ENCODE results near the gene KREMEN1.
A peak's percentile ranks its signal among the peaks of the same experiment; 100 is the strongest.

The KREMEN1 gene

DNA sequence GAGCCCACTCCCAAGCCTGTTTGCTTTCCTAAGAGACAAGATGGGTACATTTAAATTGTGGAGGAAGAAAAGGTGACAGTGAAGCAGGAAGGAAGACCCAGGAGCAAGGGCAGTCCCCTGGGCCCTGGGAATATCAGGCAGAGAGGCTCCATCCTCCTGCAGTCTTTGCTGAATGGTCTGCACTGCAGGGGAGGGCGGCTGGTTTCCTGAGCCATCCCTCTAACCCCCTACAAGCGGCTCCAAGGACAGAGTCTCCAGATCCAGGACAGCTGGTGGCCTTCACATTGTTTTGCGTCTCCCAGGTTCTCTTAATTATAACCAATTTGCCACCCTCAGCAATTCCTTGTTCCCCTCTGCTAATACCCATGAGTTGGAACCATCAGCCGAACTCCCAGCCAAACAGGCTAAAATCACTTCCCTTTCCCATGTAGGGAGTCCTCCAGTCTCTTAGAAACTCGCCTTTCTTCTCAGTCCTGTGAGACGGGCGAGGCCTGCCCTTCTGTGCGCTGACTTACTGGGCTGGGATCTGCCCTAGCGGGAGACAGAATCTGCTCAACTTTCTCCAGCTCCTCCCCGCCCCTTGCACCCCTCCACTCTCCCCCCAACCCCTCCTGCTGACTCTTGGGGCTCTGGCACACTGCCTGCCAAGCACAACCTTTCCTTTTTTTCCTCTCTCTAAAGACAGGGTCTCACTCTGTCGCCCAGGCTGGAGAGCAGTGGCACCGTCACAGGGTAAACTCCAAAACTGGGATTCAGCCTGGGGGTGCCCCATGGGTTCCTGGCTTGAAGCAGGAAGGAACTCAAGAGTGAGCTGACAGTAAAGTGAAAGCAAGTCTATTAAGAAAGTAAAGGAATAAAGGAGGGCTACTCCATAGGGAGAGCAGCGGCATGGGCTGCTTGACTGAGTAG is 79.5 kb downstream of the KREMEN1 start:
- no peak for DNase-seq (ENCODE audit: low read depth)

DNA sequence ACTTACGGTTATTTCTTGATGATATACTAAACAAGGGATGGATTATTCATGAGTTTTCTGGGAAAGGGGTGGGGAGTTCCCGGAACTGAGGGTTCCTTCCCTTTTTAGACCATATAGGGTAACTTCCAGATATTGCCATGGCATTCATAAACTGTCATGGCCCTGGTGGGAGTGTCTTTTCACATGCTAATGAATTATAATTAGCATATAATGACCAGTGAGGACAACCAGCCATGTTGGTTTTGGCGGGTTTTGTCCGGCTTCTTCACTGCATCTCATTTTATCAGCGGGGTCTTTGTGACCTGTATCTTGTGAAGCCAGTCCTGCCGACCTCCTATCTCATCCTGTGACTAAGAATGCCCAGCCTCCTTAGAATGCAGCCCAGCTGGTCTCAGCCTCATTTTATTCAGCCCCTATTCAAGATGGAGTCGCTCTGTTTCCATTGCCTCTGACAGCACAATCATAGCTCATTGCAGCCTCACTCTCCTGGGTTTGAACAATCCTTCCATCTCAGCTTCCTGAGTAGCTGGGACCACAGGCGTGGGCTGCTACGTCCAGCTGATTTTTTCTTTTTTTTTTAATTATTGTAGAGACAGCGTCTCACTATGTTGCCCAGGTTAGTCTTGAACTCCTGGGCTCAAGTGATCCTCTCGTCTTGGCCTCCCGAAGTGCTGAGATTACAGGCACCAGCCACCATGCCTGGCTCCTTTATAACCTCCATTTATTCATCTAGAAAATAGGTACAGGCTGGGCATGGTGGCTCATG is 80.3 kb downstream of the KREMEN1 start:
- DNase-seq (ENCODE audit: low read depth), result no peak

DNA sequence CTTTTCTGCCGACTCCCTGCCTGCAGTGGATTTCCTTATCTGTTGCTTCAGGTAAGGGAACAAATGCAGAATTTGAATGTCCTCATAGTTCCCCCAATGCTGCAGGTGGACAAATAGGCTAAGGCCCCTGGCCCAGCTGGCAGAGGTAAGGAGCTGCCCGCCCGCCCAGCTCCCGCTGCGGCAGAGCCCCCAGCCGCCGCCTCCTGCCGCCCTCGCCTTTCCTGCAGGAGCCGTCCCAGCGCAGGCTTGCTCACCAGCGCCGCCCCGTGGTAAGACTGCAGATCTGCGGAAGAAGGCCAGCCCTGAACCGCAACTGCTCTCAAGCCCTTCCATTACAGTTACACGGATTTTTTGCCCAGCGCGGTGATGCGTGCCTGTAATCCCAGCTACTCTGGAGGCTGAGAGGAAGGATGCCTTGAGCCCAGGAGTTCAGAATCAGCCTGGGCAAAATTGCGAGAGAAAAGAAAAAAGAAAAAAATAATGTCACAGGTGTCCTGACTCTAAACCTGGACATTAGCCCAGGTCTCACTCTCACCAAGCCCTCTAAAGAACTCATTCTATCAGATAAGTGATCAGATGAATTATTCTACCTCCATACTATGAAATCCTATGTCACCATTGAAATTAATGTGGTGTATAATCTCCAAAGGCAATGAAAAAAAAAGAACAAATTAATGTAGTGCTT is 81.7 kb downstream of the KREMEN1 start:
- DNase-seq (ENCODE audit: low read depth), result peak; percentile 14

DNA sequence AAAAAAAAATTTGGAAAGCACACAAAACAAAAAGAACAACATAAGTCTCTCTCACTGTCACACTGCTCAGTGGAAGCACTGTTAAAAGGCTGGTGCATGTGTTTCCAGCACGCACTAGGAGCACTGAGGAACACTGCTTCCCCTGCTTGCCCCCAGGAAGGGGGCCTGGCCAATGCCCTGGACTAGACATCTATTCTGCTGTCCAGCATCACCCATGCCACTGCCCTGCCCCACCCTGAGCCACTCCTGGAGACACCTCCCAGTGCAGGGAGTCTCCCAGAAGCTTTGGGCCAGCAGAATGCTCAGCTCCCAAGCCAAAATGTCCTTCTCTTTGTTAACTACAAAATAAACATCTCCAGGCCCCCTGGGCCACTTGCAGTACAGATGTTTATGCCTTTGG is 83.1 kb downstream of the KREMEN1 start:
- no peak for DNase-seq (ENCODE audit: low read depth)

DNA sequence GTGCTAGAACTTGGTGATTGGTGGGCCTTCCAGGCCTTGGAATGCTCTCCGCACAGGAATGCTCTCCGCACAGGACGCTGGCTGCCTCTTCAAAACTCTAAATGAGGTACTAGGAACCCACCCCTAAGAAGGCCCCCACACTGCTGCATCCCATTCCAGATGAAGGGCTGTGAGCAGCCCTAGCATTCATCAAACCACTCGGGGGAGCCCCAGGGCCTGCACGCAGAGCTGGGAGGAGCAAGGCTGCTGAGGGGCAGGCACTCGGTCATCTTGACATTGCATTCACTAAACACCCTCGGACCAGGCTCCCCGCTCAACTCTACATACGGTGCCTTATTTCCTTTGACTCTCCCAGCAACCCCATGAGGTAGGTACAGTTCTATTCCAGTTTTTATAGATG is 83.7 kb downstream of the KREMEN1 start:
- DNase-seq (ENCODE audit: low read depth), result no peak

DNA sequence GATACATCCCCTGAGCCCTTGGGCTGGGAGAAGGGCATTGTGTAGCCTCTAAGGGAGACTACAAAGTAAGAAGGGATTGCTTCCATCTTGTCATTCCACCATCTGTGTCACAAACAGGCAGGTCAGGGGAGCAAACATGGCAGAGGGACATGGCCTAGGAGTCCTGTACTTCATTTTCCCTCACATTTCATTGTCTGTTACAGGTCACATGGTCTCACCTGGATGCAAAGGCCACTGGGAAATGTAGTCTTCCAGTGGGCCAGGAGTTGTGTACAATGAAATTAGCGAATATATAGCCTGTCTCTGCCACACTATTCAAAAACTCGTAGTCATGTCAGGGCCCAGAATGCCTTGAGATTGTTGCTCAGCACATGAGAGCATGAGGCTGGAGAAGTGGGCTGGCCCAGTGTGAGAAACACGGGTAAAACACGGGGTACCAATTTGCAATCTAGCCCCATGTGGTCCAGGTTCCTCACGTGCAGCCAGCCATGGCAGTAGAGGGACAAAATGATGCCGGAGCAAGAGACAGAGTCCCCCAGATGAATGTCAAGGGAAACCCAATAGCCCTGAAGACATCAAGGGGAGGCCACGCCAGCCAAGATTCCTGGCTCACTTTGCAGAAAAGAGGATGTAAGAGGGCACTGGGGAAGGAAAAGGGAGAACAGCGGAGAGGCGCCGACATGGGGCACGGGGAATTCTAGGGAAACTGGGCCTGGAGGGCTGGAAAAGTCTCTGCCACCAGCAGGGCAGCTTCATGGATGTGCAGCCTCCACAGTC is 85.1 kb downstream of the KREMEN1 start:
- DNase-seq (ENCODE audit: low read depth), result no peak

DNA sequence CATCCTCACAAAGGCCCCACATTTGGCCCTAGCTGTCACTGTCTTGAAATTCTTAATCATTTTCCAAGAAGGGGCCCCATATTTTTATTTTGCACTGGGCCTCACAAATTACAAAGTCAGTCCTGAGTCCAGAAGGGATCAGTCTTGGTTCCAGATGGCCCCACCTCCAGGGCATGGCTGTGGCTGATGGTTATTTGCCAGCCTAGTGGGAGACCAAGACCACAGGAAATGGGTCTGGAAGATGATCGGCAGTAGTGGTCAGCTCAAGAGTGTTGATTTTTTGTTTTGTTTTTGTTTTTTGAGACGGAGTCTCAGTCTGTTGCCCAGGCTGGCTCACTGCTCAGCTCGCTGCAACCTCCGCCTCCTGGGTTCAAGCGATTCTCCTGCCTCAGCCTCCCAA is 85.7 kb downstream of the KREMEN1 start:
- no peak for DNase-seq (ENCODE audit: low read depth)

DNA sequence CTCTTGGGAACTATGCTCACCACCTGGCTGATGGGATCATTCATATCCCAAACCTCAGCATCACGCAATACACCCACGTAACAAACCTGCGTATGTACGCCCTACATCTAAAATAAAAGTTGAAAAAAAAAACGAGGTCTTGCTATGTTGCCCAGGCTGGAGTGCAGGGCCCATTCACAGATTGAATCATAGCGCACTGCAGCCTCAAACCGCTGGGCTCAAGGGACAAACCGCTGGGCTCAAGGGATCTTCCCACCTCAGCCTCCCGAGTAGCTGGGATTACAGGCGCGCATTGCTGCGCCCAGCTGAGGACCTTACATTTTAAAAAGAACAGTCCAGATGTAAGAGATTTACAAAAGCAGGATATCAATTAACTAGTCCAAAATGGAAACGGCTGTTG is 91.0 kb downstream of the KREMEN1 start:
- DNase-seq (ENCODE audit: low read depth), result no peak

DNA sequence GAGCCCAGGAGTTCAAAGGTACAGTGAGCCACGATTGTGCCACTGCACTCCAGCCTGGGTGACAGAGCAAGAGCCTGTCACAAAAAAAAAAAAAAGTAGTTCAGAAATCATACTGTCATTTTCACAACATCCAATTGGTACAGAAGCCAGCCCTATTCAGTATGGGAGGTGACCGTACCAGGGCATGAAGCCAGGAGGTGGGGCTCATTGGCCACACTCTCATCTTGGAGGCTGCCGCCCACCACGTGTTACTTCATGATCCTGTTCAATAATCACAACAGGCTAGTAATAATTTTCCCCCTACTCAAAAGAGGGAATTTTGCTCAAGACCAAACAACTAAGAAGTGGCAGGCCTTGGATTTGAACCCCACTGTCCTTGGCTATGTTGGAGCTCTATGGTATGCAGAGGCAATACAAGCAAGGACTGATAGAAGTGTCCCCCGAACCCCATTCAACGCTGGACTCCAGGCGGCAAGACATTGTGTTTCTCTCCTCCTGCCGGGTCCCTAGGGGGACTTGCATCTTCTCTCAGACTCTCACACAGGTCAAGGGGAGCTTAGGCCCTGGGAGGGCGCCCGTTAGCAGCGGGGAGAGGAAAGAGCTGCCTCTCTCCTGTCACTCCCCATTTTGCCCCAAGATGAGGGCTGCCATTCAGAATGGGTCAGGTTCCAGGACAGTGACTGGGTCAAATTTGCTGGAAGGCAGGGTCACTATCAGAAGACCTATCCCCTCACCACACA is 92.7 kb downstream of the KREMEN1 start:
- DNase-seq (ENCODE audit: low read depth), result no peak

DNA sequence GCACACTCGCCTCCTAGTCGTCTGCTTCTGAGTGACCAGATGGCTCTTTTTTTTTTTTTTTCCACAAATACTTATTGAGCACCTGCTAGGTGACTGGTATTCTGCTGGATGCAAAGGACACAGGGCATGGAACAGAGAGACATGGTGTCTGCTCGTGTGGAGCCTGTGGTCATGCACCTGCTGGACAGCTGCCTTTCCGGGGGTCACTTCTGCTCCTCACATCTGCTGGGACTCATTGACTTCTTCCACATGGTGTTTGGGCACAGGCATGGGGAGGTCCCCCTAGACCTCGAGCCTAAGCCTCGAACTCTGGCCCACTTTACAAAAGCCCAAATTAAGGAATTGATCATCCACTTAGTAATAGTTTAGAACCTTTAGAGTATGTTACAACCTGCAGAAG is 93.3 kb downstream of the KREMEN1 start:
- DNase-seq (ENCODE audit: low read depth), result no peak

DNA sequence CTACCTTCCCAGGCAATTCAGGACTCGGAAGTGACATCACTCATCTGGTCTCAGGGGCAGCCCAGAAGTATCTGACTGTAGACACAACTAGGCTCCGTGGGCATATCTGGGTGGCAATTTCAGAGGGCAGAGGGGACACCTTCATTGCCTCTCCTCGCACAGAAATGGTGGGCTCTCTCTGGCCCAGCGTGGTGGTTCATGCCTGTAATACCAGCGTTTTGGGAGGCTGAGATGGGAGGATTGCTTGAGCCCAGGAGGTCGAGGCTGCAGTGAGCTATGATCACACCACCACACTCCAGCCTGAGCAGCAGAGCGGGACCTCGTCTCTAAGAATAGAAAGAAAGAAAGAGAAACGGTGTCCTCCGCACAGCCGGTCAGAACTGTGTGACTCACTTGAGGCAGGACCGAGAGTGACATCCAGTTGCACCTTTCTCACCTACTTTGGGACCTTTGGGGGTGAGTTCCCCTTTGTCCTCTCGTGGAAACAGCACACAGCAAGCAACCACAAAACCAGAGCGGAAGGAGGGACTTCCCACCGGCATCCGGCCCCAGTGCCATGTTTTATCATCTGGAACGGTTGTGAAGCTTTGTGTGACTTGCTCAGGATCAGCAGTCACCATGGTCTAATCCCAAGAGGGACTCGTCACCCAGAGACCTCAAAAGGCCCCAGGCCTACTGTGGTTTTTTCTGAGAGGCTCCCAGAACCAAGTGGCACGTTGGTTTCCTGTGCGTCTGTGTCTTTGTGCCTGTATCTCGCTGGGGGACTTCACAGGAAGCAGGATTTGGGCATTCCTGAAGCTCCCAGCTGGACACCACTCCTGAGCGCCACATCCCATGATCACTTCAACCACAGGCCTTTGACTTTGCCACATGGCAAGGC is 94.4 kb downstream of the KREMEN1 start:
- no peak for DNase-seq (ENCODE audit: low read depth)

DNA sequence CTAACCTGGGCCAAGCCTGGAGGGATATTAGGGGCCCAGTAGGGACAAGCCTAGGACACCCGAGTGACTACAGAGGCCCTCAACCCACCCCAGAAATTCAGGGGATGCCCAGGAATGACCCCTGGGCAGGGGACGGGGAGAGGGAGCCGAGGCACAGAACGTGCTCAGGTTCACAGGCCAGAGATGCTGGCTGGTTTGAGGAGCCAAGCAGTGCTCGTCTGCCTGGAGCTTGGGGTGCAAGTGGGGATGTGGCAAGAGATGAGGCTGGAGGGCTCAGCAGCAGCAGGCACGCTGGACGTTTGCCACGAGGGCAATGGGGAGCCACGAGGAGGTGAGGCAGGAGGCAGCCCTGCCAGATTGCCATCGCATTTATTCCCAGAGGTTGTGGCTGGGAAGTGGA is 98.9 kb downstream of the KREMEN1 start:
- no peak for DNase-seq (ENCODE audit: low read depth)

DNA sequence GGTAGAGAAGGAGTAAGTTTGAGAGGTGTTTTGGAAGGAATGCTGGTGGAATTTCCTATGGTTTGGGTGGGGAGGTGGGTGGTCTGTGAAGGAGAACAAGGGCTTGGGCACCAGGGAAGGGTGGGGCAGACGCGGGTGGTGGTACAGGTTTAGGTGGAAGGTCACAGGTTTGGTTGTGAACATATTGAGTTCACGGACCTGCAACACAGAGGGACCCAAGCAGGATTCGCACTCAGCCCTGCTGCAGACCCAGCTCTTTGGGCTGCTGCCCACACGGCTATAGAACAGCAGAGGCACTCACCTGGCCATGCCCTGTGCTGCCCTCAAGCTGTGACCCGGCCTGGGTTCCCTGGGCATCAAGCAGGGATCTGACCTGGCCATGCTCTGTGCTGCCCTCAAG is 99.4 kb downstream of the KREMEN1 start:
- no peak for DNase-seq (ENCODE audit: low read depth)

DNA sequence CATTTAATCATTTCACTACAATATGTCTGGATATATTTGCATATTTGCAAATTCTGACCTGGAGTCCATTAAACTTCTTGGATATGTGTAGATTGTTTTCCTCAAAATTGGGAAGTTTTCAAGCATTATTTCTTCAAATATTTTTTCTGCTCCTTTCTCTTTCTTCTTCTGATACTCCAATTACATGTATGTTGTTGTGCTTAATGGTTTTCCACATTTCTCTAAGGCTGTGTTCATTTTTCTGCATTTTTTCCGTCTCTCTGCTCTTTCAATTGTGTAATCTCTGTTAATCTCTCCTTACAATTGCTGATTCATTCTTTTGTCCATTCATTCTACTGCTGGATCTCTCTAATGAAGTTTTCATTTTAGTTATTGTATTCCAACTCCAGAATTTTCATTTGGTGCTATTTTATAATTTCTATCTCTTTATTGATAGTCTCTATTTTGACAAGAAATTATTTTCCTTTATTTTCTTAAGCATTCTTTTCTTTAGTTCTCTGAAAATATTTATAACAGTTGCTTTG is 102.5 kb downstream of the KREMEN1 start:
- no peak for DNase-seq (ENCODE audit: low read depth)

DNA sequence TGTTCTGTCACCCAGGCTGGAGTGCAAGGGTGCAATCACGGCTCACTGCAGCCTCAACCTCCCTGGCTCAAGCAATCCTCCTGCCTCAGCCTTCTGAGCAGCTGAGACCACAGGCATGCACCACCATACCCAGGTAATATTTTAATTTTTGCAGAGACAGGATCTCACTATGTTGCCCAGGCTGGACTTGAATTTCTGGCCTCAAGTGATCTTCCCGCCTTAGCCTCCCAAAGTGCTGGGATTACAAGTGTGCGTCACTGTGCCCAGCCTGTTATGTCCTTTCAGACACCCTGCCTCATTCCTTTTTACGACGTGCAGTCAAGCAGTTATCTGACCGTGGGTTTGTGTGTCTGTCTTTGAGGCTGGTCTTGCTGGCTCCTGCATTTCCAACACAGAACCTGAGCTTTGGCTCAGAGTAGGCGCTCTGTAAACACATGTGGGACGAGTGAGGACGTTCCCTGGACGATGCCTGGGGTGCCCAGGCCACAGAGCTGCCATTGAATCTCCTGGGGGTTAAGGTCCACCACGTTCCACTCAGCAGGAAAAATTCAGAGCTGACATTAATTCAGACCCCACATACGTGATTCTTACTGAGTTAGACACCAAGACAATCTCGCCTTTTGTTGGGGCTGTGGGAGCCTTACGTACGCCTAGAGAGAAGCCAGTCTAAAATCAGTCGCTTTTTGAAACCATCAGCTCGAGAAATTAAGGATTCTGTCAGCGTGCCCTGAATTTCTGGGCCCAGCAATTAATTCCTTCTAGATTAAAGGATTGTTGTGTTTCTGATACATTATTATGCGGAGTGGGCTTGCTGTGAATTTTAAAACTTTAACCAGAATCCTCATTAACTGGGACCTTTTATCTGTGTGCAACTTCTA is 111.4 kb downstream of the KREMEN1 start:
- DNase-seq (ENCODE audit: low read depth), result no peak

DNA sequence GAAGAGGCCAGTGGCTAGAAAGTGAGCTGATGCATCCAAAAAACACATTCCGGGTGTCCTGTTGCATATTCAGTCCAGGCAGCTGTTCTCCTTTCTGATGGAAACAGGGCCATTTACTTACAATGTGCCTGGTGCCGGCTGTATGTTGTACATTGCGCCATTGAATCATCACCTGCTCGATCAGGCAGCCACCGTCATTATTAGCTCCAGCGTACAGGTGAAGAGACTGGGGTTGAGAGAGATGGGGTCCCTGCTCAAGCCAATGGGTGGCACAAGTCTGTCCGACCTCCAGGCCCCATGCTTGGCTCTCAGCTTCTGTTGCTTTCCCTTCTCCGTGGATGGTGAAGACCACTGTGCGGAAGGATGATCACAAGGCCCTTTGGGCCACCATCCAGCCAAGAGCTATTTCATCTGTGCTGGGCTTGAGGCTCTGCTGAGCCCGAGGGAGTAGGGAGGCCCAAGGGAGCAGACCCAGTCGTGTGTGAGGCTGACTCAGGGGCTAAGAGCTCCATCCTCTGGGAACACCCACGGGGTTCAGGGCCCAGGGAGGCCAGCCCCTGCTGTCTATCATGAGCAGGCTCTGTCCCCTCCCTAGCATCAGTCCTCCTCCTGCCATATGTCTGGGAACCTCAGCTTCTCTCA is 112.1 kb downstream of the KREMEN1 start:
- DNase-seq (ENCODE audit: low read depth), result no peak

DNA sequence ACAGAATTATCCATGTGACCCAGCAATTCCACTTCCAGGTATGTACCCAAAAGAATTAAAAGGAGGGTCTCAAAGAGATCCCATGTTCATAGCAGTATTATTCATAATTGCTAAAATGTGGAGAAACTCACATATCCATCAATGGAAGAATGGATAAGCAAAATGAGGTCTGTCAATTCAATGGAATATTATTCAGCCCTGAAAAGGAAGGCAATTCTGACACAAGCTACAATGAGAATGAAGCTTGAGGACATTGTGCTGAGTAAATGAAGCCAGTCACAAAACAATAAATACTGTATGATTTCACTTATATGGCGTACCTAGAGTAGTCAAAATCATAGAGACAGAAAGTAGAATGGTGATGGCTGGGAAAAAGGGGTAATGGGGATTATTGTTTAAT is 113.5 kb downstream of the KREMEN1 start:
- no peak for DNase-seq (ENCODE audit: low read depth)

DNA sequence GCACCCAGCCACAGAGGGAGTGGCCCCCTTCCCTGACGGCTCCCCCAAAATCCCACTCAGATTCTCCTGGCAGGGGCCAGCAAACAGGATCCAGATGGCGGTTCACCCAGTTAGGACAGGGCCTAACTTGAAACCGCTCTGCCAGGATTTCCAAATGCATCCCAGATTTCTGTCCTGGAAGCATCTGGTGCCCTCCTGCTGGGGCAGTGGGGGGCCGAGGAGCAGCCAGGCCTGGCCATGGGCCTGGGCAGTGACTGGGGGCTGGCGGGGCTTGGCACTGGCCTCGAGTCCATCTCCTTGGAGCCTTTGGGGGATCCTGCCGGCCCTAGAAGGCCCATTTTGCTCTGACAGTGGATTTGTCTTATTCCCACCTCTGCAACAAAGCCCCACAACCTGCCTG is 115.0 kb downstream of the KREMEN1 start:
- DNase-seq (ENCODE audit: low read depth), result no peak

DNA sequence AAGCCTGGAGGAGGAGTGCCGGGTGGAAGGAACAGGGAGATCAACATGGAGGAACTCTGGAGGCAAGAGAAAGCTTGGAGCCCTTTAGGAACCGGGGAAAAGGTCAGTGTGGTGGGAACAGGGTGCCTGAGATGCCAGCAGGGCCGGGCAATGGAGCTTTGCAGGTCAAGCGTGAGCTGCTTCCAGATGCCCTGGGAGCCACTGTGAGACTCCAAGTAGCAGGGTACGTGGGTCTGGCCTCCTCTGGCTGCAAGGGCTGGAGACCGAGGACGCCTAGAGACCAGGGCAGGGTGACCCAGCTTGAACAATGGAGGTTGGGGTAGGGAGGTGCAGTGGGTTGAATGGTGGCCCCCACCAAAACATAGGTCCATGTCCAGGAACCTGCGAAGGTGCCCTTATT is 117.2 kb downstream of the KREMEN1 start:
- no peak for DNase-seq (ENCODE audit: low read depth)
